Lung (tissue), 12 donors: ENCODE data around the gene TMEM270. TPM values are rescaled to one million over a fixed set of nuclear protein-coding genes. Genes with fewer than 3 reads are reported as not detected.
A peak's percentile ranks its signal among the peaks of the same experiment; 100 is the strongest.

Source experiments
- ATAC-seq: fragments of 200-7000 bp; cut with Tn5 transposase; one replicate; pipeline ENCODE4 v1.9.1; 2020; ENCODE audit warnings: moderate number of reproducible peaks; ENCODE audit not compliant: insufficient read depth, low FRiP score
- DNase-seq, 3 donors: peaks; one replicate each; pipeline ENCODE4 v3.0.0-alpha.2; 2013 to 2017
- H3K27ac ChIP-seq, 2 donors: one replicate each; pipeline ENCODE4 v1.5.1; 2013; ENCODE audit warnings: mild to moderate bottlenecking in 2 of 2, moderate library complexity in 2 of 2, control low read depth in 1 of 2, inconsistent platforms in 1 of 2, low read depth in 1 of 2, low read length in 1 of 2
- H3K27me3 ChIP-seq, 3 donors: one replicate each; pipeline ENCODE4 v1.5.1; 2013; ENCODE audit warnings: low read length in 2 of 3; ENCODE audit not compliant: control insufficient read depth in 3 of 3, insufficient read depth in 3 of 3
- H3K36me3 ChIP-seq, 4 donors: one replicate each; pipeline ENCODE4 v1.5.1; 2013; ENCODE audit warnings: low read length in 4 of 4, mild to moderate bottlenecking in 1 of 4, moderate library complexity in 1 of 4; ENCODE audit not compliant: control insufficient read depth in 4 of 4, insufficient read depth in 4 of 4
- H3K4me1 ChIP-seq, 5 donors: one replicate each; pipeline ENCODE4 v1.5.1; 2013; ENCODE audit warnings: low read length in 5 of 5, mild to moderate bottlenecking in 2 of 5, moderate library complexity in 1 of 5; ENCODE audit not compliant: control insufficient read depth in 5 of 5, insufficient read depth in 5 of 5
- H3K4me3 ChIP-seq: one replicate; pipeline ENCODE4 v1.5.1; 2013; ENCODE audit warnings: mild to moderate bottlenecking, control low read depth, moderate library complexity
- H3K9ac ChIP-seq, 2 donors: one replicate each; pipeline ENCODE4 v1.5.1; 2013; ENCODE audit warnings: low read length in 2 of 2, control low read depth in 1 of 2; ENCODE audit not compliant: insufficient read depth in 1 of 2
- H3K9me3 ChIP-seq, 4 donors: one replicate each; pipeline ENCODE4 v1.5.1; 2013; ENCODE audit warnings: low read length in 3 of 4, mild to moderate bottlenecking in 1 of 4, moderate library complexity in 1 of 4; ENCODE audit not compliant: control insufficient read depth in 4 of 4, insufficient read depth in 3 of 4
- CTCF ChIP-seq: IDR thresholded peaks from 2 replicates; pipeline ENCODE4 v1.5.1; 2012; ENCODE audit warnings: mild to moderate bottlenecking; ENCODE audit errors: control extremely low read depth, extremely low read depth
- WGBS, 2 donors: extraction: QIAGEN DNeasy Blood & Tissue Kit; methylation state at CpG; one replicate each; pipeline ENCODE4 v1.1.7; 2013; 5-methylcytosine and 5-hydroxymethylcytosine counted together
- polyA plus RNA-seq, 2 donors: library from polyadenylated mRNA; stranded (reverse); fragments of 200-250 nt; gene quantifications; one replicate each; pipeline ENCODE4 v1.2.1, GENCODE V29; 2013
- total RNA-seq, 2 donors: library from RNA; depleted of rRNA in 1 of 2; stranded (reverse); fragments of >200 nt in 1 of 2; gene quantifications; one replicate each; pipeline ENCODE4 v1.2.1, GENCODE V29; 2014 to 2021
- donor health status: control.
- donor health status: control.
- donor health status: Bipolar disorder and iron deficiency.
- donor health status: healthy.
- donor health status: DM: yes; HTN: yes; CAD: no.

TMEM270 gene
- total and polyA plus RNA-seq, 4 donors = 0.19 to 1.1 (median 0.20) TPM; not detected in 1

- no peaks in the 10 kb centered on the region for H3K36me3 ChIP-seq
- WGBS, 2 donors = 51 to 53% methylated on average over 4 of the region's 4 CpGs
- ATAC-seq (peak; percentile 45), DNase-seq (no peak)
- H3K27me3 ChIP-seq = peaks cover 0 to 4% (median 4%) of the 10 kb centered on the region in 3 donors
- no peak overlapping the region for H3K4me3 ChIP-seq
- no peak overlapping the region for H3K9ac ChIP-seq
- TF ChIP-seq CTCF = no peak
- H3K27ac ChIP-seq = peak overlapping the region in 1 of 2 donors; percentile 85
- no peaks in the 10 kb centered on the region for H3K9me3 ChIP-seq
- peaks cover 0 to 3% (median 0%) of the 10 kb centered on the region in 5 donors for H3K4me1 ChIP-seq
Measured at GRCh38 chr7:73850781-73851207, 10.2 kb upstream of the TMEM270 start.

- H3K9me3 ChIP-seq = no peaks in the 10 kb centered on the region
- peaks cover 0 to 4% (median 4%) of the 10 kb centered on the region in 3 donors for H3K27me3 ChIP-seq
- DNase-seq (no peak), ATAC-seq (peak; percentile 81)
- 40 to 47% methylated on average over 8 of the region's 8 CpGs for WGBS, 2 donors
- peaks cover 0 to 3% (median 0%) of the 10 kb centered on the region in 5 donors for H3K4me1 ChIP-seq
- H3K36me3 ChIP-seq = no peaks in the 10 kb centered on the region
- peak overlapping the region in 1 of 2 donors; percentile 85 for H3K27ac ChIP-seq
- H3K4me3 ChIP-seq = no peak overlapping the region
- H3K9ac ChIP-seq = no peak overlapping the region
- no peak for TF ChIP-seq CTCF
Measured at GRCh38 chr7:73851410-73852338, 9.3 kb upstream of the TMEM270 start.

GRCh38 chr7:73852500-73852899 lies 8.5 kb upstream of the TMEM270 start:
- Histone ChIP-seq H3K4me3 (no peak overlapping the region), H3K4me1 (peaks cover 0 to 3% (median 0%) of the 10 kb centered on the region in 5 donors), H3K27me3 (peaks cover 0 to 4% (median 4%) of the 10 kb centered on the region in 3 donors), H3K27ac (no peak overlapping the region), H3K9me3 (no peaks in the 10 kb centered on the region), H3K36me3 (no peaks in the 10 kb centered on the region), H3K9ac (no peak overlapping the region)
- DNase-seq = no peak
- no peak for ATAC-seq
- WGBS, 2 donors = 87 to 89% methylated on average over 5 of the region's 5 CpGs
- TF ChIP-seq CTCF = no peak
